Esophagus muscularis mucosa (tissue), 4 donors: ENCODE measurements around the gene CNN2. TPM values are rescaled to one million over a fixed set of nuclear protein-coding genes. Genes with fewer than 3 reads are reported as not detected.

Source experiments
- DNase-seq: peaks from one replicate; pipeline ENCODE4 v3.0.0-alpha.2; 2017; ENCODE audit errors: extremely low spot score
- H3K27ac ChIP-seq, 4 donors: fragments of 200-600 bp; sonication (generic); replicated peaks in 1 of 4; 1 replicate in 3 of 4; 2 replicates in 1 of 4; pipeline ENCODE4 v1.5.1; 2016 to 2019; ENCODE audit warnings: mild to moderate bottlenecking in 1 of 4
- H3K27me3 ChIP-seq, 4 donors: fragments of 200-600 bp; sonication (generic); one replicate each; pipeline versions ENCODE4 v1.5.1 to v1.6.0; 2016 to 2019
- H3K36me3 ChIP-seq, 4 donors: fragments of 200-600 bp; sonication (generic); one replicate each; pipeline ENCODE4 v1.5.1; 2016 to 2019
- H3K4me1 ChIP-seq, 4 donors: fragments of 200-600 bp; sonication (generic); one replicate each; pipeline ENCODE4 v1.5.1; 2016 to 2019
- H3K4me3 ChIP-seq, 4 donors: fragments of 200-600 bp; sonication (generic); 1 replicate in 2 of 4; 2 replicates in 2 of 4; pipeline ENCODE4 v1.5.1; 2016 to 2019; ENCODE audit warnings: mild to moderate bottlenecking in 4 of 4, moderate library complexity in 1 of 4
- H3K9me3 ChIP-seq, 4 donors: fragments of 200-600 bp; sonication (generic); 1 replicate in 3 of 4; 2 replicates in 1 of 4; pipeline ENCODE4 v1.5.1; 2016 to 2019
- EP300 ChIP-seq: sonication (generic); formaldehyde crosslinking; IDR thresholded peaks from one replicate; pipeline ENCODE4 v1.6.1; 2017; ENCODE audit warnings: antibody characterized with exemption
- POLR2A ChIP-seq: fragments of 450-650 bp; IDR thresholded peaks from one replicate; pipeline ENCODE4 v1.6.1; 2017; ENCODE audit warnings: antibody characterized with exemption, moderate library complexity, mild to moderate bottlenecking, low read depth
- POLR2AphosphoS5 ChIP-seq, 2 donors: sonication (generic); formaldehyde crosslinking; IDR thresholded peaks; one replicate each; pipeline ENCODE4 v1.6.1; 2017; ENCODE audit warnings: antibody characterized with exemption in 2 of 2
- WGBS: methylation state at CpG from one replicate; pipeline ENCODE4 v1.1.5; 2018; 5-methylcytosine and 5-hydroxymethylcytosine counted together
- intact Hi-C: fragments of 100-400 bp; cut with DNase I; formaldehyde crosslinking; loops from one replicate; pipeline ENCODE4 v1.15.1; 2023
- total RNA-seq, 4 donors: library from RNA; depleted of rRNA; stranded (reverse); fragments of >200 nt; gene quantifications; one replicate each; pipeline versions ENCODE4 v1.1.0 to v1.2.1, GENCODE V29; 2016
- TF ChIP-seq, protein P1 (sequence below), 3 experiments: fragments of 200-600 bp in 2 of 3; fragments of 450-650 bp in 1 of 3; sonication (generic) in 2 of 3; IDR thresholded peaks; one replicate each; pipeline ENCODE4 v1.5.1; 2017 to 2019; ENCODE audit warnings: antibody characterized with exemption in 3 of 3, mild to moderate bottlenecking in 2 of 3, moderate library complexity in 1 of 3

Gene CNN2
- total RNA-seq, 4 donors from 2014 or later: 47.3 to 98.1 (median 81.3) TPM

- no peak for DNase-seq
- WGBS: 88% methylated on average over 41 of the region's 70 CpGs
- Histone ChIP-seq H3K27me3 (peaks cover 0 to 47% (median 20%) of the 10 kb centered on the region in 4 donors), H3K27ac (no peak overlapping the region), H3K4me1 (peaks cover 5 to 19% (median 19%) of the 10 kb centered on the region in 4 donors), H3K4me3 (no peak overlapping the region), H3K9me3 (no peaks in the 10 kb centered on the region), H3K36me3 (peaks cover 10 to 18% (median 17%) of the 10 kb centered on the region in 4 donors)
- TF ChIP-seq EP300 (no peak), POLR2A (no peak), POLR2AphosphoS5 (IDR thresholded peaks at IDR 0.05) (no peak)
- TF ChIP-seq, protein P1, sequence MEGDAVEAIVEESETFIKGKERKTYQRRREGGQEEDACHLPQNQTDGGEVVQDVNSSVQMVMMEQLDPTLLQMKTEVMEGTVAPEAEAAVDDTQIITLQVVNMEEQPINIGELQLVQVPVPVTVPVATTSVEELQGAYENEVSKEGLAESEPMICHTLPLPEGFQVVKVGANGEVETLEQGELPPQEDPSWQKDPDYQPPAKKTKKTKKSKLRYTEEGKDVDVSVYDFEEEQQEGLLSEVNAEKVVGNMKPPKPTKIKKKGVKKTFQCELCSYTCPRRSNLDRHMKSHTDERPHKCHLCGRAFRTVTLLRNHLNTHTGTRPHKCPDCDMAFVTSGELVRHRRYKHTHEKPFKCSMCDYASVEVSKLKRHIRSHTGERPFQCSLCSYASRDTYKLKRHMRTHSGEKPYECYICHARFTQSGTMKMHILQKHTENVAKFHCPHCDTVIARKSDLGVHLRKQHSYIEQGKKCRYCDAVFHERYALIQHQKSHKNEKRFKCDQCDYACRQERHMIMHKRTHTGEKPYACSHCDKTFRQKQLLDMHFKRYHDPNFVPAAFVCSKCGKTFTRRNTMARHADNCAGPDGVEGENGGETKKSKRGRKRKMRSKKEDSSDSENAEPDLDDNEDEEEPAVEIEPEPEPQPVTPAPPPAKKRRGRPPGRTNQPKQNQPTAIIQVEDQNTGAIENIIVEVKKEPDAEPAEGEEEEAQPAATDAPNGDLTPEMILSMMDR (IDR thresholded peaks at IDR 0.05): no peak
- intact Hi-C loops: no loop called here
Observed at GRCh38 chr19:1004803-1005664, 21.4 kb upstream of the CNN2 start.

- peaks cover 0 to 2% (median under 1%) of the 10 kb centered on the region in 4 donors for H3K4me1 ChIP-seq
- intact Hi-C loops: no loop called here
- DNase-seq: no peak
- peaks cover 28 to 36% (median 35%) of the 10 kb centered on the region in 4 donors for H3K36me3 ChIP-seq
- H3K9me3 ChIP-seq: no peaks in the 10 kb centered on the region
- TF ChIP-seq POLR2AphosphoS5 (IDR thresholded peaks at IDR 0.05) (no peak), POLR2A (no peak), EP300 (no peak)
- TF ChIP-seq, protein P1 (IDR thresholded peaks at IDR 0.05): no peak
- no peak overlapping the region for H3K4me3 ChIP-seq
- peaks cover 0 to 29% (median 6%) of the 10 kb centered on the region in 4 donors for H3K27me3 ChIP-seq
- 71% methylated on average over 25 of the region's 27 CpGs for WGBS
- no peak overlapping the region for H3K27ac ChIP-seq
Observed at GRCh38 chr19:1006711-1007398, 19.6 kb upstream of the CNN2 start.

- no peak for TF ChIP-seq POLR2A
- TF ChIP-seq EP300: no peak
- no peak for TF ChIP-seq POLR2AphosphoS5 (IDR thresholded peaks at IDR 0.05)
- TF ChIP-seq, protein P1 (IDR thresholded peaks at IDR 0.05): no peak
- intact Hi-C loops: no loop called here
- Histone ChIP-seq H3K4me3 (no peak overlapping the region), H3K27ac (no peak overlapping the region), H3K9me3 (no peaks in the 10 kb centered on the region), H3K27me3 (peaks cover 0 to 21% (median 4%) of the 10 kb centered on the region in 4 donors), H3K4me1 (no peaks in the 10 kb centered on the region), H3K36me3 (peaks cover 36 to 44% (median 43%) of the 10 kb centered on the region in 4 donors)
- DNase-seq: no peak
- WGBS: 92% methylated on average over 34 of the region's 73 CpGs
Observed at GRCh38 chr19:1007399-1008251, 18.8 kb upstream of the CNN2 start.

GRCh38 chr19:1008268-1009040, 18.0 kb upstream of the CNN2 start:
- Histone ChIP-seq H3K27me3 (peaks cover 0 to 13% (median 0%) of the 10 kb centered on the region in 4 donors), H3K9me3 (no peaks in the 10 kb centered on the region), H3K4me1 (peaks cover 0 to 6% (median 0%) of the 10 kb centered on the region in 4 donors), H3K4me3 (no peak overlapping the region), H3K27ac (no peak overlapping the region), H3K36me3 (peaks cover 41 to 52% (median 51%) of the 10 kb centered on the region in 4 donors)
- DNase-seq: no peak
- TF ChIP-seq, protein P1 (IDR thresholded peaks at IDR 0.05): no peak
- TF ChIP-seq POLR2A (no peak), POLR2AphosphoS5 (IDR thresholded peaks at IDR 0.05) (no peak), EP300 (no peak)
- intact Hi-C loops: no loop called here
- 92% methylated on average over 32 of the region's 45 CpGs for WGBS
